ENCODE measurements around the gene IREB2.

GRCh38 chr15:78415284-78415683 lies 22.7 kb upstream of the IREB2 start:
- TF ChIP-seq POLR2A (IDR thresholded peaks at IDR 0.05; ENCODE audit: low read depth, low read length): no peak
- TF ChIP-seq POLR2AphosphoS5 (IDR thresholded peaks at IDR 0.05; ENCODE audit: low read depth, low read length): no peak
